Measurements from ENCODE around the gene KRT73. TPM values are rescaled to one million over a fixed set of nuclear protein-coding genes. Genes with fewer than 3 reads are reported as not detected.
A peak's percentile ranks its signal among the peaks of the same experiment; 100 is the strongest.

Gene KRT73
- total RNA-seq, 2 donors from 2014 or later: not detected

DNA sequence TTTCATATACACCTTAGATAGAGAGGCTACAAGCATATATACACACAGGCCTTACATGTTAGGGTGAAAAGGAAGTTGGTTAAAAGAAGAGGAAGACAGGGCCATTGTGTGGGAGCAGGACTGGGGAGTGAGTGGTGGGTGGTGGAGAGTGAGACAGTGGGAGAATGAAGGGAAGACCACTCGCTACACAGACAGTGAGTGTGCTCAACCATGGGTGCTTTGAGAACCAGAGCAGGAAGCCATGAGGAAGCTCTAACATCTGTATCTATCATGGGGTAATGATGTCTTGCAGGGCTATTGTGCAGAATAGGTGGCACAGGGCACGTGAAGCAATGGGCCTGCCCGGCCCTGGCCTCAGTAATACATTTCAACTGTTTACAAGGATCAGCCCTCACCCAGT is 33.3 kb downstream of the KRT73 start:
- H3K4me1 ChIP-seq (ENCODE audit: control insufficient read depth, insufficient read depth, low read length): no peaks in the 10 kb centered on the region
- H3K9me3 ChIP-seq (ENCODE audit: control insufficient read depth, low read length): no peaks in the 10 kb centered on the region
- no peaks in the 10 kb centered on the region for H3K27me3 ChIP-seq (ENCODE audit: control insufficient read depth, insufficient read depth, low read length, poor library complexity, severe bottlenecking)
- peaks cover under 1% of the 10 kb centered on the region for H3K9me3 Mint-ChIP-seq
- WGBS, 2 experiments (ENCODE audit: insufficient coverage in 1 of 2, insufficient read length in 1 of 2): 94% methylated on average over 3 of the region's 3 CpGs
- H3K27ac Mint-ChIP-seq: no peak overlapping the region
- no peak overlapping the region for H3K27ac ChIP-seq (ENCODE audit: low read depth, low read length)
- TF ChIP-seq CTCF (conservative IDR thresholded peaks at IDR 0.05): no peak
- H3K9ac ChIP-seq (ENCODE audit: extremely low read depth, low read length, poor library complexity, severe bottlenecking): no peak overlapping the region
- DNase-seq: peak; percentile 38
- H3K36me3 Mint-ChIP-seq (ENCODE audit: low read depth): no peaks in the 10 kb centered on the region
- H3K36me3 ChIP-seq (ENCODE audit: control insufficient read depth, insufficient read depth, low read length): no peaks in the 10 kb centered on the region
- H3K27me3 Mint-ChIP-seq (ENCODE audit: insufficient read depth): peaks cover 25% of the 10 kb centered on the region
- H3K4me3 ChIP-seq (ENCODE audit: low read length): no peak overlapping the region
- peaks cover 4% of the 10 kb centered on the region for H3K4me1 Mint-ChIP-seq
- H3K4me3 Mint-ChIP-seq: no peak overlapping the region

DNA sequence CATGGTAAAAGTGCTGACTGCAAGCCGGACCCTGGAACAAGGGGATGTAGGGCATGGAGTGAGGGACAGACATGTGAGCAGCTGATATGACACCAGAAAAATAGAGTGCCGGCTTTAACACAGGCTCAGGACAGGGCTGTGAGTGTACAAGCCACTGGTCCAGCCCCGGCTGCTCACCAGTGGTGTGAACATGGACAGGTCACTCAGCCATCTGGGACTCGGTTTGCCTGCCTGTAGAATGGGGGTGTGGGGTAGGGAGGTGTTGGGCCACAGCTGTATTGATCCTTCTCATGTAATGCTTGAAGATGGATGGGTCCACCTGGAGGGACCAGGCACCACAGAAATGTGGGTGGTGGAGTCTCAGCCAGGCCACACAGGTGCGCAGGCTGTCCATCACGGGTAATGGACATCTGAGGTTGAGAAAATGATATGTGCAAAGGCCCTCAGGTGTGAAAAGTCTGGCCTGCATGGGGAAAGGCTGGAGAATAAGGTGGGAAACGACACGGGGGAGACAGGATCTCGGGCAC is 34.1 kb downstream of the KRT73 start:
- H3K4me1 ChIP-seq (ENCODE audit: control insufficient read depth, insufficient read depth, low read length): no peaks in the 10 kb centered on the region
- no peak overlapping the region for H3K27ac ChIP-seq (ENCODE audit: low read depth, low read length)
- 84 to 89% methylated on average over 7 to 9 of the region's 9 CpGs for WGBS, 2 experiments (ENCODE audit: insufficient coverage in 1 of 2, insufficient read length in 1 of 2)
- no peaks in the 10 kb centered on the region for H3K9me3 ChIP-seq (ENCODE audit: control insufficient read depth, low read length)
- DNase-seq: peak; percentile 31
- no peaks in the 10 kb centered on the region for H3K36me3 Mint-ChIP-seq (ENCODE audit: low read depth)
- no peaks in the 10 kb centered on the region for H3K36me3 ChIP-seq (ENCODE audit: control insufficient read depth, insufficient read depth, low read length)
- H3K27ac Mint-ChIP-seq: no peak overlapping the region
- peaks cover 4% of the 10 kb centered on the region for H3K4me1 Mint-ChIP-seq
- H3K4me3 ChIP-seq (ENCODE audit: low read length): no peak overlapping the region
- no peaks in the 10 kb centered on the region for H3K27me3 ChIP-seq (ENCODE audit: control insufficient read depth, insufficient read depth, low read length, poor library complexity, severe bottlenecking)
- no peak for TF ChIP-seq CTCF (conservative IDR thresholded peaks at IDR 0.05)
- no peaks in the 10 kb centered on the region for H3K9me3 Mint-ChIP-seq
- no peak overlapping the region for H3K9ac ChIP-seq (ENCODE audit: extremely low read depth, low read length, poor library complexity, severe bottlenecking)
- peaks cover 20% of the 10 kb centered on the region for H3K27me3 Mint-ChIP-seq (ENCODE audit: insufficient read depth)
- no peak overlapping the region for H3K4me3 Mint-ChIP-seq

- WGBS, 2 experiments (ENCODE audit: insufficient coverage in 1 of 2, insufficient read length in 1 of 2): 13 to 28% methylated on average over 6 to 7 of the region's 7 CpGs
- Histone ChIP-seq H3K36me3 (ENCODE audit: control insufficient read depth, insufficient read depth, low read length) (no peaks in the 10 kb centered on the region), H3K27ac (ENCODE audit: low read depth, low read length) (no peak overlapping the region), H3K4me1 (ENCODE audit: control insufficient read depth, insufficient read depth, low read length) (no peaks in the 10 kb centered on the region), H3K9ac (ENCODE audit: extremely low read depth, low read length, poor library complexity, severe bottlenecking) (no peak overlapping the region), H3K9me3 (ENCODE audit: control insufficient read depth, low read length) (no peaks in the 10 kb centered on the region), H3K4me3 (ENCODE audit: low read length) (no peak overlapping the region), H3K27me3 (ENCODE audit: control insufficient read depth, insufficient read depth, low read length, poor library complexity, severe bottlenecking) (no peaks in the 10 kb centered on the region)
- H3K36me3 Mint-ChIP-seq (ENCODE audit: low read depth): no peaks in the 10 kb centered on the region
- TF ChIP-seq CTCF (conservative IDR thresholded peaks at IDR 0.05): peak; percentile 86
- peaks cover 19% of the 10 kb centered on the region for H3K27me3 Mint-ChIP-seq (ENCODE audit: insufficient read depth)
- no peak overlapping the region for H3K4me3 Mint-ChIP-seq
- peaks cover 4% of the 10 kb centered on the region for H3K4me1 Mint-ChIP-seq
- H3K27ac Mint-ChIP-seq: no peak overlapping the region
- H3K9me3 Mint-ChIP-seq: no peaks in the 10 kb centered on the region
- peak; percentile 95 for DNase-seq
These were observed 35.3 kb downstream of the KRT73 start for GRCh38 chr12:52582971-52583456.

All from endodermal cell (in vitro differentiated cells).